SH-SY5Y (cell line): ENCODE data around the gene ATP1B2.

Experiments used
- GATA2 ChIP-seq: IDR thresholded peaks from 2 replicates; pipeline ENCODE4 v1.6.1; 2011; ENCODE audit warnings: mild to moderate bottlenecking, low read depth, low read length
- GATA3 ChIP-seq: IDR thresholded peaks from 2 replicates; pipeline ENCODE4 v1.6.1; 2011; ENCODE audit warnings: low read depth, mild to moderate bottlenecking, low read length, moderate library complexity

The ATP1B2 gene

GRCh38 chr17:7652388-7653356 is 1.9 kb downstream of the ATP1B2 start:
- TF ChIP-seq GATA3 (no peak), GATA2 (no peak)

- TF ChIP-seq GATA3 = no peak
- TF ChIP-seq GATA2 = no peak
These were observed 4.3 kb downstream of the ATP1B2 start for GRCh38 chr17:7654832-7655540.

- no peak for TF ChIP-seq GATA3
- no peak for TF ChIP-seq GATA2
These were observed 4.8 kb downstream of the ATP1B2 start for GRCh38 chr17:7655541-7655840.

GRCh38 chr17:7656958-7657609 is 6.4 kb downstream of the ATP1B2 start:
- TF ChIP-seq GATA3 = no peak
- no peak for TF ChIP-seq GATA2

GRCh38 chr17:7667656-7668406 is 17.1 kb downstream of the ATP1B2 start:
- no peak for TF ChIP-seq GATA2
- TF ChIP-seq GATA3 = no peak

GRCh38 chr17:7668482-7668881 is 17.8 kb downstream of the ATP1B2 start:
- TF ChIP-seq GATA3 = no peak
- no peak for TF ChIP-seq GATA2

GRCh38 chr17:7673239-7673638 is 22.5 kb downstream of the ATP1B2 start:
- TF ChIP-seq GATA3 (no peak), GATA2 (no peak)

GRCh38 chr17:7674934-7675333 is 24.2 kb downstream of the ATP1B2 start:
- TF ChIP-seq GATA2 = no peak
- no peak for TF ChIP-seq GATA3

GRCh38 chr17:7676533-7676932 is 25.8 kb downstream of the ATP1B2 start:
- no peak for TF ChIP-seq GATA2
- TF ChIP-seq GATA3 = no peak

GRCh38 chr17:7677388-7678067 is 26.8 kb downstream of the ATP1B2 start:
- TF ChIP-seq GATA3 (no peak), GATA2 (no peak)

- no peak for TF ChIP-seq GATA3
- TF ChIP-seq GATA2 = no peak
These were observed 34.3 kb downstream of the ATP1B2 start for GRCh38 chr17:7684851-7685532.

- TF ChIP-seq GATA3 (no peak), GATA2 (no peak; the same call in 1 of the 2 replicates)
These were observed 35.0 kb downstream of the ATP1B2 start for GRCh38 chr17:7685533-7686221.
